GM23338 (cell line): ENCODE data around the gene CERS1. TPM values are rescaled to one million over a fixed set of nuclear protein-coding genes. Genes with fewer than 3 reads are reported as not detected.
A peak's percentile ranks its signal among the peaks of the same experiment; 100 is the strongest.

Experiments used
- ATAC-seq: fragments of 200-7000 bp; cut with Tn5 transposase; 3 replicates; pipeline ENCODE4 v1.9.1; 2020
- DNase-seq: peaks from one replicate; pipeline ENCODE4 v3.0.0-alpha.2; 2015; ENCODE audit warnings: low spot score
- H2AFZ ChIP-seq: fragments of 200-600 bp; sonication (generic); 2 replicates; pipeline ENCODE4 v1.8.0; 2016; ENCODE audit warnings: antibody characterized with exemption, mild to moderate bottlenecking, moderate library complexity
- H3F3A ChIP-seq: fragments of 200-600 bp; sonication (generic); replicated peaks from 2 replicates; pipeline ENCODE4 v1.8.0; 2017; ENCODE audit warnings: antibody characterized with exemption, mixed run types, low read depth
- H3K27ac ChIP-seq: fragments of 200-600 bp; sonication (generic); 2 replicates; pipeline ENCODE4 v1.6.1; 2016; ENCODE audit warnings: low read depth
- H3K27me3 ChIP-seq: fragments of 200-600 bp; sonication (generic); 2 replicates; pipeline ENCODE4 v1.8.0; 2016; ENCODE audit warnings: mild to moderate bottlenecking, mixed run types, moderate library complexity; ENCODE audit not compliant: insufficient read depth
- H3K36me3 ChIP-seq: fragments of 200-600 bp; sonication (generic); 2 replicates; pipeline ENCODE4 v1.8.0; 2016; ENCODE audit warnings: mild to moderate bottlenecking; ENCODE audit not compliant: insufficient read depth
- H3K4me1 ChIP-seq: fragments of 200-600 bp; sonication (generic); 2 replicates; pipeline ENCODE4 v1.8.0; 2016; ENCODE audit warnings: mild to moderate bottlenecking, moderate library complexity; ENCODE audit not compliant: insufficient read depth
- H3K4me2 ChIP-seq: fragments of 200-600 bp; sonication (generic); 2 replicates; pipeline ENCODE4 v1.7.1; 2017; ENCODE audit warnings: mixed run types
- H3K4me3 ChIP-seq: fragments of 200-600 bp; sonication (generic); 2 replicates; pipeline ENCODE4 v1.6.1; 2016; ENCODE audit warnings: mixed run types
- H3K79me2 ChIP-seq: fragments of 200-600 bp; sonication (generic); replicated peaks from 2 replicates; pipeline ENCODE4 v1.8.0; 2017; ENCODE audit warnings: mild to moderate bottlenecking; ENCODE audit not compliant: insufficient read depth
- H3K9me2 ChIP-seq: fragments of 200-600 bp; sonication (generic); 2 replicates; pipeline ENCODE4 v1.8.0; 2017; ENCODE audit not compliant: insufficient read depth
- H4K20me1 ChIP-seq: fragments of 200-600 bp; sonication (generic); replicated peaks from 2 replicates; pipeline ENCODE4 v1.8.0; 2017; ENCODE audit warnings: mild to moderate bottlenecking; ENCODE audit not compliant: insufficient read depth
- H3K27ac Mint-ChIP-seq: 2 replicates; pipeline ENCODE4 v1.8.0; 2020; ENCODE audit warnings: inconsistent platforms, mild to moderate bottlenecking, moderate library complexity, mixed read lengths
- H3K27me3 Mint-ChIP-seq: 3 replicates; pipeline ENCODE4 v1.8.0; 2022; ENCODE audit warnings: low read depth, mild to moderate bottlenecking, moderate library complexity, mixed read lengths, inconsistent platforms; ENCODE audit not compliant: insufficient read depth, poor library complexity
- H3K36me3 Mint-ChIP-seq: 3 replicates; pipeline ENCODE4 v1.8.0; 2021; ENCODE audit warnings: low read depth, mild to moderate bottlenecking, inconsistent platforms, moderate library complexity, mixed read lengths
- H3K4me1 Mint-ChIP-seq: 3 replicates; pipeline ENCODE4 v1.8.0; 2020; ENCODE audit warnings: mild to moderate bottlenecking, inconsistent platforms, mixed read lengths
- H3K4me3 Mint-ChIP-seq: 3 replicates; pipeline ENCODE4 v1.8.0; 2021; ENCODE audit warnings: moderate library complexity, mild to moderate bottlenecking, inconsistent platforms, mixed read lengths
- H3K9me3 Mint-ChIP-seq: 3 replicates; pipeline ENCODE4 v1.8.0; 2020; ENCODE audit warnings: moderate library complexity, mild to moderate bottlenecking, inconsistent platforms, mixed read lengths
- CREB1 ChIP-seq: fragments of 250-450 bp; sonication (Bioruptor Pico); IDR thresholded peaks from 2 replicates; pipeline ENCODE4 v1.5.0; 2020; ENCODE audit warnings: low read depth, mild to moderate bottlenecking, moderate library complexity
- EZH2 ChIP-seq: fragments of 200-600 bp; sonication (generic); IDR thresholded peaks from one replicate; pipeline ENCODE4 v1.8.0; 2017; ENCODE audit warnings: antibody characterized with exemption, mild to moderate bottlenecking, low read depth; ENCODE audit not compliant: unreplicated experiment
- EZH2phosphoT487 ChIP-seq: fragments of 200-600 bp; sonication (generic); IDR thresholded peaks from one replicate; pipeline ENCODE4 v1.8.1; 2018; ENCODE audit warnings: antibody characterized with exemption; ENCODE audit not compliant: unreplicated experiment
- JUNB ChIP-seq: IDR thresholded peaks from one replicate; pipeline ENCODE4 v1.6.1; 2016; ENCODE audit warnings: antibody characterized with exemption; ENCODE audit not compliant: unreplicated experiment
- NANOG ChIP-seq: IDR thresholded peaks from 2 replicates; pipeline ENCODE4 v1.6.1; 2016; ENCODE audit warnings: antibody characterized with exemption, borderline replicate concordance
- POLR2AphosphoS5 ChIP-seq: IDR thresholded peaks from 2 replicates; pipeline ENCODE4 v1.6.1; 2016; ENCODE audit warnings: antibody characterized with exemption, low read depth
- STAT1 ChIP-seq: IDR thresholded peaks from one replicate; pipeline ENCODE4 v1.6.1; 2016; ENCODE audit warnings: antibody characterized with exemption; ENCODE audit not compliant: unreplicated experiment
- ZNF114 ChIP-seq: fragments of 250-450 bp; sonication (Bioruptor Pico); IDR thresholded peaks from 2 replicates; pipeline ENCODE4 v1.5.0; 2020; ENCODE audit warnings: mild to moderate bottlenecking, moderate library complexity
- polyA plus RNA-seq: library from polyadenylated mRNA; unstranded; fragments of >200 nt; fragmentation: Nextera tagmentation; extraction: Ambion mirVana; gene quantifications from 2 replicates; pipeline ENCODE4 v1.2.1, GENCODE V29; 2016
- total RNA-seq: library from RNA; depleted of rRNA; stranded (reverse); fragments of >200 nt; shearing (Covaris generic); gene quantifications from 2 replicates; pipeline ENCODE4 v1.2.3, GENCODE V29; 2014
- TF ChIP-seq, protein P1 (sequence below): IDR thresholded peaks from one replicate; pipeline ENCODE4 v1.6.1; 2018; ENCODE audit warnings: antibody characterized with exemption; ENCODE audit not compliant: unreplicated experiment
- TF ChIP-seq, protein P2 (sequence below), 2 experiments: fragments of 200-600 bp in 1 of 2; sonication (generic) in 1 of 2; conservative IDR thresholded peaks; 2 replicates each; pipeline versions ENCODE4 v1.5.1 to v1.6.1; 2016 to 2017; ENCODE audit warnings: antibody characterized with exemption in 2 of 2, low read depth in 2 of 2, mild to moderate bottlenecking in 2 of 2, moderate library complexity in 1 of 2
- TF ChIP-seq, protein P3 (sequence below): IDR thresholded peaks from 2 replicates; pipeline ENCODE4 v1.6.1; 2016; ENCODE audit warnings: antibody characterized with exemption

The CERS1 gene
- total and polyA plus RNA-seq, 2 experiments from 2014 or later: 11.1 to 12.2 TPM

DNA sequence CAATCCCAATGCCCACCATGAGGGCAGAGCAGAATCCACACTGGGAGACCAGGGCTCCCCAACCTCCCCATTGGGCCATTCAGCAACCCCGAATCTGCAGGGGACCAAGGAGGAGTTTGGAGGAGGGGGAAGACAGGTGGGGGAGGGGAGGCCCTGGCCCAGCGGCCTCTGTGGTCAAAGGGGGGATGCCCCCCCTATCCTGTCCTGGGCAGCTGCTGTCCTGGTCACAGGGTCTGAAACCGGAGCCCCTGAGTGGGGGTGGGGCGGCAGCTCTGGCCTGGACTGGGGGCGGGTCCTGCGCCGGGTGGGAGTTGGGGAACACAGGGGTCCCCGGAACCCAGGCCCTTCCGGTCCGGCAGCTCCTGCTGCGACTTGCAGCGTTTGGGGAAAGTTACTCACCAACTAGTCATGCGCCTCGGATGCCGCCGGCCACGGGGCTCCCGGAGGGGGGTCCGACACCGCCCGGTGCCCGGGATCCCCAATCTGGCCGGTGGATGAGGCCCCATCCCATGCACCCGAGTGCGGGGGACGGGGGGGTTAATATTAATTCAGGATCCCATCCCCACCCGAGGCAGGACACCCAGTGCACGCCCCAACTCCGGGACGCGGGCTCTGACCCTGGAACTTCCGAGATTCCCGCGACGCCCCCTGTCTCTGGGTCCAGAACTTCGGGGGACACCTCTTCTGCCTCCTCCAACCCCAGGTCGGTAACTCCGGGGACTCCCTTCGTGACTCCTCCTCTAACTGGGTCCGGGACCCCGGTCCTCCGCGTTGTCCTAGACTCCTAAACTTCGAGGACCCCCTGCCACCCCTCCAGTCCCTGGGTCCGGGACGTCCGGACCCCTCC is 44.2 kb upstream of the CERS1 start:
- Histone ChIP-seq H3K79me2 (0 out of 2 replicates have a peak, but pooled peaks cover 3% of the 10 kb centered on the region), H3K36me3 (no peaks in the 10 kb centered on the region), H3K9me2 (no peaks in the 10 kb centered on the region), H3K4me1 (peaks cover 9% of the 10 kb centered on the region), H3K27ac (no peak overlapping the region), H3F3A (peaks cover 7% of the 10 kb centered on the region; the same call in 1 of the 2 replicates), H4K20me1 (no peaks in the 10 kb centered on the region; the same call in 1 of the 2 replicates), H3K4me3 (peak overlapping the region; percentile 81), H3K4me2 (peak overlapping the region; percentile 89), H2AFZ (peak overlapping the region; percentile 74; the same call in 1 of the 2 replicates), H3K27me3 (peaks cover 5% of the 10 kb centered on the region; the same call in 1 of the 2 replicates)
- no peaks in the 10 kb centered on the region for H3K9me3 Mint-ChIP-seq
- H3K27ac Mint-ChIP-seq: peak overlapping the region; percentile 78
- DNase-seq (peak; percentile 87), ATAC-seq (peak; percentile 81)
- H3K27me3 Mint-ChIP-seq: peaks cover 19% of the 10 kb centered on the region
- peaks cover 21% of the 10 kb centered on the region for H3K4me1 Mint-ChIP-seq
- H3K36me3 Mint-ChIP-seq: peaks cover 36% of the 10 kb centered on the region
- peak overlapping the region; percentile 91 for H3K4me3 Mint-ChIP-seq
- TF ChIP-seq POLR2AphosphoS5 (peak; percentile 42; the same call in 1 of the 2 replicates), EZH2phosphoT487 (no peak), JUNB (no peak), STAT1 (no peak), CREB1 (CRISPR knock-in tag) (0 out of 2 replicates have a peak, but pooled peaks have one; percentile 5), EZH2 (no peak), NANOG (no peak), ZNF114 (no peak)
- TF ChIP-seq, protein P1, sequence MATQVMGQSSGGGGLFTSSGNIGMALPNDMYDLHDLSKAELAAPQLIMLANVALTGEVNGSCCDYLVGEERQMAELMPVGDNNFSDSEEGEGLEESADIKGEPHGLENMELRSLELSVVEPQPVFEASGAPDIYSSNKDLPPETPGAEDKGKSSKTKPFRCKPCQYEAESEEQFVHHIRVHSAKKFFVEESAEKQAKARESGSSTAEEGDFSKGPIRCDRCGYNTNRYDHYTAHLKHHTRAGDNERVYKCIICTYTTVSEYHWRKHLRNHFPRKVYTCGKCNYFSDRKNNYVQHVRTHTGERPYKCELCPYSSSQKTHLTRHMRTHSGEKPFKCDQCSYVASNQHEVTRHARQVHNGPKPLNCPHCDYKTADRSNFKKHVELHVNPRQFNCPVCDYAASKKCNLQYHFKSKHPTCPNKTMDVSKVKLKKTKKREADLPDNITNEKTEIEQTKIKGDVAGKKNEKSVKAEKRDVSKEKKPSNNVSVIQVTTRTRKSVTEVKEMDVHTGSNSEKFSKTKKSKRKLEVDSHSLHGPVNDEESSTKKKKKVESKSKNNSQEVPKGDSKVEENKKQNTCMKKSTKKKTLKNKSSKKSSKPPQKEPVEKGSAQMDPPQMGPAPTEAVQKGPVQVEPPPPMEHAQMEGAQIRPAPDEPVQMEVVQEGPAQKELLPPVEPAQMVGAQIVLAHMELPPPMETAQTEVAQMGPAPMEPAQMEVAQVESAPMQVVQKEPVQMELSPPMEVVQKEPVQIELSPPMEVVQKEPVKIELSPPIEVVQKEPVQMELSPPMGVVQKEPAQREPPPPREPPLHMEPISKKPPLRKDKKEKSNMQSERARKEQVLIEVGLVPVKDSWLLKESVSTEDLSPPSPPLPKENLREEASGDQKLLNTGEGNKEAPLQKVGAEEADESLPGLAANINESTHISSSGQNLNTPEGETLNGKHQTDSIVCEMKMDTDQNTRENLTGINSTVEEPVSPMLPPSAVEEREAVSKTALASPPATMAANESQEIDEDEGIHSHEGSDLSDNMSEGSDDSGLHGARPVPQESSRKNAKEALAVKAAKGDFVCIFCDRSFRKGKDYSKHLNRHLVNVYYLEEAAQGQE: no peak
- TF ChIP-seq, protein P2, sequence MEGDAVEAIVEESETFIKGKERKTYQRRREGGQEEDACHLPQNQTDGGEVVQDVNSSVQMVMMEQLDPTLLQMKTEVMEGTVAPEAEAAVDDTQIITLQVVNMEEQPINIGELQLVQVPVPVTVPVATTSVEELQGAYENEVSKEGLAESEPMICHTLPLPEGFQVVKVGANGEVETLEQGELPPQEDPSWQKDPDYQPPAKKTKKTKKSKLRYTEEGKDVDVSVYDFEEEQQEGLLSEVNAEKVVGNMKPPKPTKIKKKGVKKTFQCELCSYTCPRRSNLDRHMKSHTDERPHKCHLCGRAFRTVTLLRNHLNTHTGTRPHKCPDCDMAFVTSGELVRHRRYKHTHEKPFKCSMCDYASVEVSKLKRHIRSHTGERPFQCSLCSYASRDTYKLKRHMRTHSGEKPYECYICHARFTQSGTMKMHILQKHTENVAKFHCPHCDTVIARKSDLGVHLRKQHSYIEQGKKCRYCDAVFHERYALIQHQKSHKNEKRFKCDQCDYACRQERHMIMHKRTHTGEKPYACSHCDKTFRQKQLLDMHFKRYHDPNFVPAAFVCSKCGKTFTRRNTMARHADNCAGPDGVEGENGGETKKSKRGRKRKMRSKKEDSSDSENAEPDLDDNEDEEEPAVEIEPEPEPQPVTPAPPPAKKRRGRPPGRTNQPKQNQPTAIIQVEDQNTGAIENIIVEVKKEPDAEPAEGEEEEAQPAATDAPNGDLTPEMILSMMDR (conservative IDR thresholded peaks at IDR 0.05; ENCODE audit: low read depth in 2 of 2): no peak
- TF ChIP-seq, protein P3, sequence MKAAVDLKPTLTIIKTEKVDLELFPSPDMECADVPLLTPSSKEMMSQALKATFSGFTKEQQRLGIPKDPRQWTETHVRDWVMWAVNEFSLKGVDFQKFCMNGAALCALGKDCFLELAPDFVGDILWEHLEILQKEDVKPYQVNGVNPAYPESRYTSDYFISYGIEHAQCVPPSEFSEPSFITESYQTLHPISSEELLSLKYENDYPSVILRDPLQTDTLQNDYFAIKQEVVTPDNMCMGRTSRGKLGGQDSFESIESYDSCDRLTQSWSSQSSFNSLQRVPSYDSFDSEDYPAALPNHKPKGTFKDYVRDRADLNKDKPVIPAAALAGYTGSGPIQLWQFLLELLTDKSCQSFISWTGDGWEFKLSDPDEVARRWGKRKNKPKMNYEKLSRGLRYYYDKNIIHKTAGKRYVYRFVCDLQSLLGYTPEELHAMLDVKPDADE: no peak
